Right lung (tissue), 5 donors: ENCODE measurements around the gene S100A10. TPM values are rescaled to one million over a fixed set of nuclear protein-coding genes. Genes with fewer than 3 reads are reported as not detected.

Source experiments
- DNase-seq, 2 donors: peaks; one replicate each; pipeline ENCODE4 v3.0.0-alpha.2; 2013
- polyA plus RNA-seq, 5 donors: library from polyadenylated mRNA; unstranded; fragments of 120-200 nt; gene quantifications; one replicate each; pipeline versions ENCODE4 v1.2.1 to v1.2.3, GENCODE V29; 2013; ENCODE audit warnings: inconsistent platforms in 1 of 5, low replicate concordance in 1 of 5; ENCODE audit not compliant: insufficient read length in 5 of 5, insufficient read depth in 1 of 5

S100A10 gene
- polyA plus RNA-seq, 5 donors = 395 to 598 (median 451) TPM

DNA sequence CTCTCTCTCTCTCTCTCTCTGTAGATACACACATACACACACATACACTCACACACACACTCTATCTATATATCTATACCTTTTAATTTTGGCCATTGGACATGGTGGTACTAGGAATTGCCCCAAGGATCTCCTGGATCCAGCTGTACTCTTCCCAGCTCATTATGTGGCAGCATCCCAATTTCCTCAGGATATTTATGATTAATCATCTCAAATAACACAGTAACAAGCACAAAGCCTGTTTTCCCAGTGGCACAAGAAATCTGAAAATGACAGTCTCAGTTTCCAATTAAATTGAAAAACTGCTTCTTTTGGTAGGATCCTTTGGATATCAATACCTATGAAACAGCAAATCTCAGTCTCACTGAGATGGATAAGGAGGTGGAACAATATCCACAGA, 27.6 kb downstream of the S100A10 start:
- DNase-seq = no peak

- no peak for DNase-seq
Measured at GRCh38 chr1:151964510-151964909, 29.1 kb downstream of the S100A10 start.

- no peak for DNase-seq
Measured at GRCh38 chr1:151963288-151963687, 30.4 kb downstream of the S100A10 start.

DNA sequence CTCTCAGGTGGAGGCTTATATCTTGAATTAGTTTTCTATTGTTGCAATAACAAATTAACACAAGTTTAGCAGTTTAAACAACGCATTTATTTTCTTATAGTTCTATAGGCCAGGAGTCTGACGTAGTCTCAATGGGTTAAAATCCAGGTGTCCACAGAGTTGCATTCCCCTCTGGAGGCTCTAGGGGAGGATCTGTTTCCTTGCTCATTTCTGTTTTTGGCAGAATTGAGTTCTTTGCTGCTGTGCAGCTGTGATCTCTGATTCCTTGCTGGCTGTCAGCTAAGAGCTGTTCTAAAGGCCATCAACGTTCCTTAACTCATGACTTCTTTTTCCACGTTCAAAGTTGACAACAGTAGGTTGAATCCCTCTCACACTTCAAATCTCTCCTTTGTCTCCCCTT, 31.8 kb downstream of the S100A10 start:
- no peak for DNase-seq

DNA sequence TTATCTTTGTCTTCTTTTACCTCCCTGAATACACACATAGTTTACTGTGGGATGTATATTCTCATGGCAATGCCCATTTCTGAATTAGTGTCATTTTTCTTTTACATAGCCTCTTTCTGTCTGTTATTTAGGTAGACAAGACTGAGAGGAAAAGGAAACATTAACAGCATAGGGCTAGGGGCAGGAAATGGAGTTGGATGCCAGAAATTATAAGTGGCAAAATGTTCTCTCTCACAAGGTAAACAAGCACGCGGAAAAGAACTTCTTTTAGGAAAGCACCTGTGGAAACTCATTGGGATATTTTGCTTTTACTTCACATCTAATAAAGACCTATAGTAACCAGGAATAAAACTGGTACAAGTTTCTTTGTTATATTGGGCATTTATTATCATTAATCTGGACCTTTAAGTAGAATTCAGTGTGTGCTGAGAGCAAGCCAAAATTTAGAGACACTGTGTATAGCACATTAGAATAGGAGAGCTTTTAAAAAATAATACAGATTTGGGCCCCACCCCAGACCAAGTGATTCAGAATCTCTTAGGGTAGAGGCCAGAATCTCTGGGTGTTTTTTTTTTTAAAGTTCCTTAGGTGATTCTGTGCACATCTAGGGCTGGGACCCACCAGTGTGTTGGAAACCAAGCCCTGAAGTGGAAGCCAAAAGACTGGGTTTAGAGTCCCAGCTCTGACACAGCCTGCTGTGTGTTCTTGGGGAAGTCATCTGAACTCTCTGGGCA, 32.7 kb downstream of the S100A10 start:
- DNase-seq = no peak

- no peak for DNase-seq
Measured at GRCh38 chr1:151958959-151959358, 34.7 kb downstream of the S100A10 start.

DNA sequence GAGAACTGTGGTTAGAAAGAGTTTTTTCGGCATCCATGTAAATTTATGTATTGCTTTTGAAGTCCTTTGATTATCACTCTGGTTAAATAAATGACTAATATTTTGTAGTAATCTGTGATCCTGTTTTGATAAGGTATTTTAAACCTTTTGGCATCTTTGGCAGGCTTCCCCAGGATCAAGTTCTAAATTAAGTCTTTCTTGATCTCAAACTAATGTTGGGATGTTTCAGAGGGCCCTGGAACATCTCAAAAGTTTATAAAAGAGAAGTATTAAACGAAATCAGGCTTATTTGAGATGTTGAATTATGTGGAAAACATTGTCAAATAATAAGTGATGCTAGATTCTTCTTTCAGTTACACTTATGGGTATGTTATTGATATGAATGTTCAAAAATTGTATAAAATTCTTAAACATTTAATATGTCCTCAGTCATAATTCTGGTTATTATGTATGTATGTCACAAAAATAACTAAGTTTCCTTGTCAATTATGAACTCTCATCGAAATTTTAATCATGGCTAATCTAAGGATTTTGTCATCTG, 36.6 kb downstream of the S100A10 start:
- no peak for DNase-seq

DNA sequence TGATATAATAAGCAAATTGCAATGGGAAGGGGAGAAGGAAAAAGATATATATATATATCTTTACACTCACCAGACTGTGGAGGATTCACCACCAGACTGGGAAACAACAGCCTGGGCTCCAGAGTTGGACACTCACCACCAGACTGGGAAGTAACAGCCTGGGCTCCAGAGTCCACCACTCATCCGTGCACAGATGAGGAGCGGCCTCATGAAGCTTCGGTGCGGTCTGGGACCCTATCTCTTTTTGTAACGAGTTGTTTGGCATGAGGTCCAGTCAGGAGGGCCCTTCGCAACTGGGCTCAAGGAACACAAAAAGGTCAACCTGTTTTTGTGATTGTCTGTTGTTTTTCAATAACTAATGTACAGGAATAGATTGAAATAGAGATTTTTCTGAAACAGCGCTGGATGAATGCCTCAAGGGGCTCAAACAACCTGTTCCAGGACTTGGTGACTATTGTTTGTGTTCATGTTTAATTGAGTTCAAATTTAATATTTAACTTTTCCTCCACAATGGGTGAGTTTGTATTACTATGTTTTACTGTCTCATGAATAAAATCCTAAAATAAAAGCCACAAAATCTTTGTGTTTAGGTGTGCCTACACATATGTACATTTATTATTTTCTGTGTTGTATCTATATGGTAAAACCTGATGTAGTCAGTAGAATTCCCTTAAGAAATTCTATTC, 40.1 kb downstream of the S100A10 start:
- DNase-seq = no peak

DNA sequence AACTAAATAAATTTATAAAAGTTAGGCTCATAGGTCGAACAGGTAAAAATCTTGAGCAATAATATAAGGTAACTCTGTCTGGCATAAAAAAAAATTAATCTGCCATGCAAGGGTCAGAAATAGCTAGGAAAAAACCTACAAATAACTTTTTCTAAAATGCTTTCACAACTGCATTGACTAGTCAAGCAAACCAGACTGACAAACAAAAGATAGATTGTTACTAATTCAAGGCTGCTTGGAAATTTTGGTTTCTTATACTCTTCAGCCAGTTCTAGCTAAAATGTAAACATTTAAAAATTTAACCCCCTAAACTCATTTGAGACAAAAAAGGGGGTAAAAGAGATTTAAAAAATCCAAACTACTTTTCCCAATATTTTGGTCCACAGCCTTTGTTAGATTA, 40.8 kb downstream of the S100A10 start:
- DNase-seq = no peak

- DNase-seq = no peak
Measured at GRCh38 chr1:151949371-151950193, 44.1 kb downstream of the S100A10 start.

DNA sequence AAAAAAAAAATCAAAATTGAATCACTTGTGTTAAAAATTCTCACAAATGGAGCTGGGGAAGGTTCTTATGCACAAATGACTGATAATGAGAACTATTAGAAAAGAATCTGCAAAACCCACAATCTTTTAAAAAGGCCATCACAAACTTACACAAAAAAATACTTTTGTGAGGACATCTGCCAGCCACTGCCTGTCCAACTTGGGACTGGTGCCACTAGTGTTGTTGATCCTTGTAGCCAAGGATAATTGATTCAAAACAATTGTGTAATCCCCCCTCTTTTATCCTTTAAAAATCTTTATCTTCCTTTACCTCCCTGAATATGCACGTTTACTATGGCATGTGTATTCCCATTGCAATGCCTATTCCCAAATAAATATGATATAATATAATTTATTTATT, 45.2 kb downstream of the S100A10 start:
- no peak for DNase-seq

DNA sequence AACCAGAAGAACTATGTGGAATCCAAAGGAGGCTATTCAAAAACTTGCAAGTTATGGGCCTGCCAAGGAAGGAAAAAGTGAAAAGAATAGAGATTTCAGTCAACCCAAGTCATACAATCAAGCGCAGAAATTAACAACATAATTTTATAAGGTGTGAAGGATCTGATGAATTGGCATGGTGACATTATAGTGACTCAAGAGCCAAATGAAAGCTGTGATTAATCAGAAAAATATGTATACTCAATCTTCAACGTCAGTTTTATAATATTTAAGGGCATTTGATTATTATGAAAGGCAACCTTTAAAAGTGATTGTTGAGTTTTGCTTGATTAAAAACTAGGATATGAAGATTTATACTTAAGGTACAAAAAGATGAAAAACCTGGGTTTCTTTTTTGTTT, 46.5 kb downstream of the S100A10 start:
- no peak for DNase-seq

GRCh38 chr1:151945725-151946722, 47.6 kb downstream of the S100A10 start:
- peak; percentile 35 to 40 for DNase-seq

GRCh38 chr1:151944857-151945575, 48.6 kb downstream of the S100A10 start:
- DNase-seq = no peak

- DNase-seq = peak in 1 of 2 donors; percentile 33
Measured at GRCh38 chr1:151944126-151944856, 49.4 kb downstream of the S100A10 start.

GRCh38 chr1:151943591-151943990, 50.1 kb downstream of the S100A10 start:
- no peak for DNase-seq

DNA sequence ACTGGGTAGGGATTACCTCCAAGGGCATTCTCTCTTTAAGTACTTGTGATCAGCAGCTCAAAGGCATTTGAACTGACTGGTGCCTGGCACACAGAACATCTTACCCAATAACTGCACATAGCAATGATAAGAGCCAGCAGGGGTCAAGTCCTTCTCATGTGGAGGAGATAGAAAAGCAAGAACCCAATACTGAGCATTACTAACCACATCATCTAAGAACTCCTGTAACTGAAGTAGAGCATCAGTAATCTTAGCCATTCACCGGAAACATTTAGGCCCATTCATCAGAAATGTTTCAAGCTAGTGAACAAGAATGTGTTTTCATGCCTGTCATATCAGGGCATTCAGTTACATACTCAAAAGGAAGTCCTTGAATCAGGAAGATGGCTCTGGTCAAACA, 50.8 kb downstream of the S100A10 start:
- no peak for DNase-seq

DNA sequence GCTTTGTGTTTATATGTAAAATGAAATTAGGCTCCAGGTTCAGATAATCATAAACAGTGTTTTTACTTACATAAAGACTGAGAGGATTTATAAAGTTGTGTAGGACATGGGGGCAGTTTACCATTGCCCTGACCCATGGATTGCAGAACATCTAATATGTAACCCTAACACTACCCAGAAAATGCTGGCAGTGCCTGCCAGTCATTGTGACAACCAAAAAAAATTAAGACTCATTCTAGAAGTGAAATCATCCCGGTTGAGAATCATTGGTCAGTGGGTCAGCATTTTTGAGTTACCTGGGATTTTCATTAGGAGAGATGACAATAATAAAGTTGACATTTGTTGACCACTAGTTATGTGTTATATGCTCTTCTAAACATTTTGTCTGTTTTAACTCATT, 53.1 kb downstream of the S100A10 start:
- no peak for DNase-seq

- DNase-seq = no peak
Measured at GRCh38 chr1:151939779-151940178, 53.9 kb downstream of the S100A10 start.

GRCh38 chr1:151939141-151939540, 54.5 kb downstream of the S100A10 start:
- no peak for DNase-seq
